ENCODE results near the gene DFFB. TPM values are rescaled to one million over a fixed set of nuclear protein-coding genes. Genes with fewer than 3 reads are reported as not detected.
A peak's percentile ranks its signal among the peaks of the same experiment; 100 is the strongest.

Gene DFFB
- total and polyA plus RNA-seq, 2 of the 13 experiments (the other 11 are each of a cell fraction or from before 2014, with no cell fraction given): 4.6 to 9.3 TPM

- TF ChIP-seq, protein P1, sequence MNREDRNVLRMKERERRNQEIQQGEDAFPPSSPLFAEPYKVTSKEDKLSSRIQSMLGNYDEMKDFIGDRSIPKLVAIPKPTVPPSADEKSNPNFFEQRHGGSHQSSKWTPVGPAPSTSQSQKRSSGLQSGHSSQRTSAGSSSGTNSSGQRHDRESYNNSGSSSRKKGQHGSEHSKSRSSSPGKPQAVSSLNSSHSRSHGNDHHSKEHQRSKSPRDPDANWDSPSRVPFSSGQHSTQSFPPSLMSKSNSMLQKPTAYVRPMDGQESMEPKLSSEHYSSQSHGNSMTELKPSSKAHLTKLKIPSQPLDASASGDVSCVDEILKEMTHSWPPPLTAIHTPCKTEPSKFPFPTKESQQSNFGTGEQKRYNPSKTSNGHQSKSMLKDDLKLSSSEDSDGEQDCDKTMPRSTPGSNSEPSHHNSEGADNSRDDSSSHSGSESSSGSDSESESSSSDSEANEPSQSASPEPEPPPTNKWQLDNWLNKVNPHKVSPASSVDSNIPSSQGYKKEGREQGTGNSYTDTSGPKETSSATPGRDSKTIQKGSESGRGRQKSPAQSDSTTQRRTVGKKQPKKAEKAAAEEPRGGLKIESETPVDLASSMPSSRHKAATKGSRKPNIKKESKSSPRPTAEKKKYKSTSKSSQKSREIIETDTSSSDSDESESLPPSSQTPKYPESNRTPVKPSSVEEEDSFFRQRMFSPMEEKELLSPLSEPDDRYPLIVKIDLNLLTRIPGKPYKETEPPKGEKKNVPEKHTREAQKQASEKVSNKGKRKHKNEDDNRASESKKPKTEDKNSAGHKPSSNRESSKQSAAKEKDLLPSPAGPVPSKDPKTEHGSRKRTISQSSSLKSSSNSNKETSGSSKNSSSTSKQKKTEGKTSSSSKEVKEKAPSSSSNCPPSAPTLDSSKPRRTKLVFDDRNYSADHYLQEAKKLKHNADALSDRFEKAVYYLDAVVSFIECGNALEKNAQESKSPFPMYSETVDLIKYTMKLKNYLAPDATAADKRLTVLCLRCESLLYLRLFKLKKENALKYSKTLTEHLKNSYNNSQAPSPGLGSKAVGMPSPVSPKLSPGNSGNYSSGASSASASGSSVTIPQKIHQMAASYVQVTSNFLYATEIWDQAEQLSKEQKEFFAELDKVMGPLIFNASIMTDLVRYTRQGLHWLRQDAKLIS (CRISPR knock-in tag; IDR thresholded peaks at IDR 0.05): 0 out of 2 replicates have a peak, but pooled peaks have one; percentile 8
- TF ChIP-seq FOSL2 (CRISPR knock-in tag; IDR thresholded peaks at IDR 0.05): no peak
- no peak for TF ChIP-seq TCF12 (IDR thresholded peaks at IDR 0.05)
- no peak for TF ChIP-seq TCF12 (CRISPR knock-in tag; IDR thresholded peaks at IDR 0.05)
- no peak for TF ChIP-seq ZNF562 (CRISPR knock-in tag; IDR thresholded peaks at IDR 0.05; ENCODE audit: borderline replicate concordance)
- no peak for TF ChIP-seq FOXC1 (CRISPR knock-in tag; IDR thresholded peaks at IDR 0.05; ENCODE audit: borderline replicate concordance)
- TF ChIP-seq ZBED4 (CRISPR knock-in tag; IDR thresholded peaks at IDR 0.05; ENCODE audit: borderline replicate concordance): no peak
- no peak for TF ChIP-seq ZNF33B (CRISPR knock-in tag; IDR thresholded peaks at IDR 0.05)
- TF ChIP-seq ZNF160 (CRISPR knock-in tag; IDR thresholded peaks at IDR 0.05): no peak
- no peak for TF ChIP-seq ZGPAT (CRISPR knock-in tag; IDR thresholded peaks at IDR 0.05)
- TF ChIP-seq, protein P2, sequence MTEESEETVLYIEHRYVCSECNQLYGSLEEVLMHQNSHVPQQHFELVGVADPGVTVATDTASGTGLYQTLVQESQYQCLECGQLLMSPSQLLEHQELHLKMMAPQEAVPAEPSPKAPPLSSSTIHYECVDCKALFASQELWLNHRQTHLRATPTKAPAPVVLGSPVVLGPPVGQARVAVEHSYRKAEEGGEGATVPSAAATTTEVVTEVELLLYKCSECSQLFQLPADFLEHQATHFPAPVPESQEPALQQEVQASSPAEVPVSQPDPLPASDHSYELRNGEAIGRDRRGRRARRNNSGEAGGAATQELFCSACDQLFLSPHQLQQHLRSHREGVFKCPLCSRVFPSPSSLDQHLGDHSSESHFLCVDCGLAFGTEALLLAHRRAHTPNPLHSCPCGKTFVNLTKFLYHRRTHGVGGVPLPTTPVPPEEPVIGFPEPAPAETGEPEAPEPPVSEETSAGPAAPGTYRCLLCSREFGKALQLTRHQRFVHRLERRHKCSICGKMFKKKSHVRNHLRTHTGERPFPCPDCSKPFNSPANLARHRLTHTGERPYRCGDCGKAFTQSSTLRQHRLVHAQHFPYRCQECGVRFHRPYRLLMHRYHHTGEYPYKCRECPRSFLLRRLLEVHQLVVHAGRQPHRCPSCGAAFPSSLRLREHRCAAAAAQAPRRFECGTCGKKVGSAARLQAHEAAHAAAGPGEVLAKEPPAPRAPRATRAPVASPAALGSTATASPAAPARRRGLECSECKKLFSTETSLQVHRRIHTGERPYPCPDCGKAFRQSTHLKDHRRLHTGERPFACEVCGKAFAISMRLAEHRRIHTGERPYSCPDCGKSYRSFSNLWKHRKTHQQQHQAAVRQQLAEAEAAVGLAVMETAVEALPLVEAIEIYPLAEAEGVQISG (CRISPR knock-in tag; IDR thresholded peaks at IDR 0.05): no peak
- TF ChIP-seq ZNF343 (CRISPR knock-in tag; IDR thresholded peaks at IDR 0.05): no peak
- TF ChIP-seq SOX6 (IDR thresholded peaks at IDR 0.05): no peak
- no peak for TF ChIP-seq SOX6 (CRISPR knock-in tag; IDR thresholded peaks at IDR 0.05)
- TF ChIP-seq ATF1 (CRISPR knock-in tag; IDR thresholded peaks at IDR 0.05): no peak
- TF ChIP-seq, protein P3, sequence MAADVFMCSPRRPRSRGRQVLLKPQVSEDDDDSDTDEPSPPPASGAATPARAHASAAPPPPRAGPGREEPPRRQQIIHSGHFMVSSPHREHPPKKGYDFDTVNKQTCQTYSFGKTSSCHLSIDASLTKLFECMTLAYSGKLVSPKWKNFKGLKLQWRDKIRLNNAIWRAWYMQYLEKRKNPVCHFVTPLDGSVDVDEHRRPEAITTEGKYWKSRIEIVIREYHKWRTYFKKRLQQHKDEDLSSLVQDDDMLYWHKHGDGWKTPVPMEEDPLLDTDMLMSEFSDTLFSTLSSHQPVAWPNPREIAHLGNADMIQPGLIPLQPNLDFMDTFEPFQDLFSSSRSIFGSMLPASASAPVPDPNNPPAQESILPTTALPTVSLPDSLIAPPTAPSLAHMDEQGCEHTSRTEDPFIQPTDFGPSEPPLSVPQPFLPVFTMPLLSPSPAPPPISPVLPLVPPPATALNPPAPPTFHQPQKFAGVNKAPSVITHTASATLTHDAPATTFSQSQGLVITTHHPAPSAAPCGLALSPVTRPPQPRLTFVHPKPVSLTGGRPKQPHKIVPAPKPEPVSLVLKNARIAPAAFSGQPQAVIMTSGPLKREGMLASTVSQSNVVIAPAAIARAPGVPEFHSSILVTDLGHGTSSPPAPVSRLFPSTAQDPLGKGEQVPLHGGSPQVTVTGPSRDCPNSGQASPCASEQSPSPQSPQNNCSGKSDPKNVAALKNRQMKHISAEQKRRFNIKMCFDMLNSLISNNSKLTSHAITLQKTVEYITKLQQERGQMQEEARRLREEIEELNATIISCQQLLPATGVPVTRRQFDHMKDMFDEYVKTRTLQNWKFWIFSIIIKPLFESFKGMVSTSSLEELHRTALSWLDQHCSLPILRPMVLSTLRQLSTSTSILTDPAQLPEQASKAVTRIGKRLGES (CRISPR knock-in tag; IDR thresholded peaks at IDR 0.05; ENCODE audit: borderline replicate concordance): no peak
Observed at GRCh38 chr1:3857791-3858129, 484 bp downstream of the DFFB start (continued).

Data from HepG2 (cell line).